NCI-H2107 treated with DMSO at 0.1 percent for 48 hours (cell line): ENCODE measurements around the gene PLSCR1.
"Not testable (repeated sequence)": the region's sequence is repeated elsewhere in the genome, so short reads cannot be mapped to it uniquely, and the experiment has no call there.

Experiments used
- DNase-seq: peaks from one replicate; lab custom pipeline; 2025; ENCODE audit not compliant: unreplicated experiment; lab: John Stamatoyannopoulos, UW

PLSCR1 gene

DNA sequence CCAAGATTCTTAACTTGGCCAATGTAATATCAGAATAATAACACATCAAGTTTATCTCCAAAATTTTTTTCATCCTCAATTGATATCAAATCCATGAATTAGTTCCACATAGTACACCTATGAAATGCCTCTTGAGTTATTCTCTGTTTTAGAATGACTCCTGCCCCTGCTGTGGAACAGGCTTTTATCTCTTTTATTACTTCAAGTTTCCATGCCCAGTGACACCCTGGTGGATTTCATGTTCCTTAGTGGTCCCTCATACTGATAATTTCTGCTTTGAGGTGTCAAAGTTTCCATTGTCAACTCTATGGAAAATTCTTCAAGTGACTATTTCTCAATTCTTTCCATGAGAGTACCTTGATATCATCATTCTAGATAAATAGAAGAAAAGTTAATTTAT, 24.6 kb downstream of the PLSCR1 start:
- DNase-seq = no peak

DNA sequence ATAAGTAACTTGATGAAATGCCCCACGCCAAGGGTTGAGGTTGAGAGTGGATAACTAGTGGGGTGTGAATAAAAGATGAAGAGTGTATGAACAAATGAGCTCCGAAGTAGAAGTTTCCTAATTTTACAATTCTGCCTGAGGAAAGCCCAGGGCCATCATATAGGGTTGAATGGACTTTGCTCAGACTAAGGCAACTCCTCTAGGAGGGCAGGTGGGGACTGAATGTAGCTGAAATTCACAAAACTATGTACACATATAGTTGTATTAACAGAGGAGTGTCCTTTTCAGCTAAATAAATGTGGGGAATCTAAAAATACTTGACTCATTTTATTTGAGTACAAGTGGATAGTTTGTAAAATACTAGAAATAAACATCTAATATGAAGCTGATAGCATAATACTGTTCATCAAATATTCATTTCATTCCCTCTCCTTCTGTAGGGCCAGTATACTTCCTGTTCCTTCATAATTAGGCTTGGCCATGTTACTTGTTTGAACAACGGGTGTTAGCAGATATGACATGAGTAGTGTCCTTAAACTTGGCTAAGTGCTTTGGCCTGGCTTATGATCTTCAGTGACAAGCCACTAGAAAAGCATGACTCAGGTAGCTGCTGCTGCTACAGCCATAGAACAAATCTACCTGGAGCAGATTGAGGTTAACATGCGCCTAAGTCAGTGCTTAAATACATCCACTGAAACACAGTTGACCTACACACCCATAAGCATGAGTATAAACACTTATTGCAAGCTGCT, 26.5 kb downstream of the PLSCR1 start:
- no peak for DNase-seq

DNA sequence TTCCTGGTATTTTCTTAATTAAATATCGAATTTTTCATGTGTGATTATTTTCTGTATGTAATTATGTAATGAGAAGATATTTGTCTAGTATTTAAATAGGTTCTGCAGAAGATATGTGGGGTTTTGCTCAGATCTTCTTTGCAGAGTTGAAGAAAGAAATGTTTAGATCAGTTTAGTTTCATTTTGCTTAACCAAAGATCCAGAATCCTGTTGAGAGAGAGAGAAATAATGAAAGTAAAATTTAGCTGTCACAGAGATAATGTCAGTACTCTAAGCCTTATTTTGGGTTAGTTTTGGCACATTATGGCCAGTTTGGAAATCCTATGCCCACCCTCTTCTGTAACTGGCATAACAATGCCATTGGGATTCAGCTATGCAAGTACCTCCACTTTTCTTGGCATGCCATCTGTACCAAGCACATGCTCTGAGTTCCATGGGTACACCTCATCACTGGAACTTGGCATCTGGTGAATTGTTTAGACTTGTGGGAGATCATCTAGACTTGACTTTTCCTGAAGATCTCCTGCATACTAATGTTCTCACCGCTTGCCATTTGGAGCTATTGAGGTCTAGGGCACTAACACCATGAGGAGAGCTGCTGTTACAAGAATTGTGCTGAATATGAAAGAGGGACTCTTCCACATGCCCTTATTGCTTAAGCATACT, 30.9 kb downstream of the PLSCR1 start:
- DNase-seq = no peak

DNA sequence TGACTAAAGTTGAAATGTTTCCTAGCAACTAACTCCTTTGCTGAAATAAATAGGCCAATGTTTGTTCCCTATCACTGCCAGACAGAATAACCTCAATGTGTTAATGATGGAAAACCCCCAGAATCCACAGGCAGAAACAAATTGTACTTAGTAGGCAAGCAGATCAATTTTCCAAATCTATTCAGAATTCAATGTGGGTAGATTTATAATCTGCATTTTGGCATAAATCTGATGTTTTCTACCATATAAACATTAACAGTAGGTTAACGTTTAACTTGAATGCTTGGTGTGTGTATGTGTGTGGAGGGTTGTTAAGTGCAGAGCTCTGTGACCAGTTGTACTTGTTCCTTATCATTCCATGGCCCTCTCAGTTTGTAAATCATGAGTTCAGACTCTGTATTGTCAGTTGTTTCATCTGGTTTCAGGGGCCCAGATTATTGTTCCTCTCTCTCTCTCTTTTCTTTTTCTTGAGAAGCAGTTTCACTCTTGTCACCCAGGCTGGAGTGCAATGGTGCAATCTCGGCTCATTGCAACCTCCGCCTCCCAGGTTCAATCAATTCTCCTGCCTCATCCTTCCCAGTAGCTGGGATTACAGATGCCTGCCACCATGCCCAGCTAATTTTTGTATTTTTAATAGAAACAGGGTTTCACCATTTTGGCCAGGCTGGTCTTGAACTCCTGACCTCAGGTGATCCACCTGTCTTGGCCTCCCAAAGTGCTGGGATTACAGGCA, 32.8 kb downstream of the PLSCR1 start:
- DNase-seq = no peak

- no peak for DNase-seq
These were observed 36.9 kb downstream of the PLSCR1 start for GRCh38 chr3:146507331-146508120.

DNA sequence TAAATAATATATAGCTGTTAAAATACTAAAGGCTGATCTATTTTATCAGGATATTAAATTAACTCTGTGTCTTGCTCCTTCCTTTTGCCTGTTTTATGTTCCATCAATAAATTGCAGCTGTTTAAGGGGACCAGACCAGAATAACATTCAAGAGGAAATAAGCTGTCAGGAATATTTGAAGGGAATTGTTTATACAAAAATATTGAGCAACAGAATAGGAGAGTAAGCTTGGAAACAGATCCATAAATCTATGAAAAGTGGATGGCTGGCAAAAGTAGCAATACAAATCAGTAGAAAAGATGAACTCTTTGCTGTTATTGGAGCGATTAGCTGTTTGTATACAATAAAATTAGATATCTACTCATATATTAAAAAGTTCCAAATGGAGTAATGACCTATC, 38.9 kb downstream of the PLSCR1 start:
- no peak for DNase-seq

GRCh38 chr3:146504498-146505197, 39.8 kb downstream of the PLSCR1 start:
- DNase-seq = no peak

GRCh38 chr3:146503461-146504202, 40.8 kb downstream of the PLSCR1 start:
- peak; percentile 64 for DNase-seq

- DNase-seq = no peak
These were observed 41.4 kb downstream of the PLSCR1 start for GRCh38 chr3:146502887-146503460.

GRCh38 chr3:146501752-146502151, 42.7 kb downstream of the PLSCR1 start:
- DNase-seq = no peak

DNA sequence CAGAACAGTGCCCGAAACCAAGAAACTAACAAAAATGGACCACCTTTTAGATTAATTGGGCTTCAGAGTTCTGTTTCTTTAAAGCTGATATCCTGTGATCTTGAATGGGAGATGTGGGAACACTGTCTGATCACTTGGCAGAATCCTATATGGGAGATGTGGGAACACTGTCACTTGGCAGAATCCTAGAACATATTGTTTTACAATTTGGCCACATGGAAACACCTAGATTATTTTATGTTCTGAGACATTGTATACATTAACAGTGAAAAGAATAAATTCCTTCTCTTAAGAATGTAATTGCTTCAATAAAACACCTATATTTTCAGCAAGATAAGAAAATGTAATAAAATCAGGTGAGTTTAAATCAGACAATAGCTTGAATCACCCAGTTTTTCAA, 44.7 kb downstream of the PLSCR1 start:
- DNase-seq = no peak

DNA sequence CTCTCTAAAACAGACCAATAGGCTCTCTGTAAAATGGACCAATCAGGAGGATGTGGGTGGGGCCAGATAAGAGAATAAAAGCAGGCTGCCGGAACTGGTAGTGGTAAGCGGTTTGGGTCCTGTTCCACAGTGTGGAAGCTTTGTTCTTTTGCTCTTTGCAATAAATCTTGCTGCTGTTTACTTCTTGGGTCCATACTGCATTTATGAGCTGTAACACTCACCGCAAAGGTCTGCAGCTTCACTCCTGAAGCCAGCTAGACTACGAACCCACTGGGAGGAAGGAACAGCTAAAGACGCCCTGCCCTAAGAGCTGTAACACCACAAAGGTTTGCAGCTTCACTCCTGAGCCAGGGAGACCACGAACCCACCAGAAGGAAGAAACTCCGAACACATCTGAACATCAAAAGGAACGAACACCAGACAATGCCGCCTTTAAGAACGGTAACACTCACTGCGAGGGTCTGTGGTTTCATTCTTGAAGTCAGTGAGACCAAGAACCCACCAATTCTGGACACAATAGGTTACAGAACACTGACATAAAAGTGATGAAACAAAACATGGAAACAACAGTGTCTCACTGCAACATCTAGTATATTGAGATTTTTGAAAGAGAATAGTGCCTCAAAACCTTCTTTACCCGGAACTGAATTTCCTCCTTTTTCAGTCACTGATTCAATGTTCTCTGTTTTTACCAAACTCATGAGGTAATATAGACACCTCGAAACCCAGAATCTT, 46.2 kb downstream of the PLSCR1 start:
- no peak for DNase-seq

DNA sequence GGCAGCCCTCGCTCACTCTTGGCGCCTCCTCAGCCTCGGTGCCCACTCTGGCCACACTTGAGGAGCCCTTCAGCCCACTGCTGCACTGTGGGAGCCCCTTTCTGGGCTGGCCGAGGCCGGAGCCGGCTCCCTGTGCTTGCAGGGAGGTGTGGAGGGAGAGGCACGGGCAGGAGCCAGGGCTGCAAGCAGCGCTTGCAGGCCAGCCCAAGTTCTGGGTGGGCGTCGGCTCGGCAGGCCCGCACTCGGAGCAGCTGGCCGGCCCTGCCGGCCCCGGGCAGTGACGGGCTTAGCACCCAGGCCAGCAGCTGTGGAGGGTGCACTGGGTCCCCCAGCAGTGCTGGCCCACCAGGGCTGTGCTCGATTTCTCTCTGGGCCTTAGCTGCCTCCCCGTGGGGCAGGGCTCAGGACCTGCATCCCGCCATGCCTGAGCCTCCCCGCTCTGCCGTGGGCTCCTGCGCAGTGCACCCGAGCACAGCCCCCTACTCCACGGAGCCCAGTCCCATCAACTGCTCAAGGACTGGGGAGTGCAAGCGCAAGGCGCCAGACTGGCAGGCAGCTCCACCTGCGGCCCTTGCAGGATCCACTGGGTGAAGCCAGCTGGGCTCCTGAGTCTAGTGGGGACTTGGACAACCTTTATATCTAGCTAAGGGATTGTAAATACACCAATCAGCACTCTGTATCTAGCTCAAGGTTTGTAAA, 47.1 kb downstream of the PLSCR1 start:
- not testable (repeated sequence) for DNase-seq

DNA sequence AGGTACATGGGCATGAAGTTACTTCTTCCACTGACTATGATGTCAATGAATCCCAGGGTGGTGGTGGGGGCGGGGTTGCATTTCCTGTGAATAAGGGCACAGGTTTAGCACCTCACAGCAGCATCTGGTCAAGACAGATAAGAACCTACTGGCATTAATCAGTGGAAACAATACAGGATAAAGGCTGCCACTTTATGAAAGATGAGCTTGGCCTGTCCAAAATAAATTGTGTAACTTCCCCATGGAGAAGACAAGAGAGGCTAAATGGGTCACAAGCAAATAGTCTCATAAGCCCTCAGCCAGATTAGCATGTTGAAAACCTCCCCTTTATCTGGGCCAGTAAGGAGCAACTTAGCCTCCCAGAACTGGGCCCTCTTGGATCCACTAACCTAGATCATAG, 47.7 kb downstream of the PLSCR1 start:
- DNase-seq = no peak

GRCh38 chr3:146496251-146496650, 48.2 kb downstream of the PLSCR1 start:
- no peak for DNase-seq

- no peak for DNase-seq
These were observed 50.6 kb downstream of the PLSCR1 start for GRCh38 chr3:146493761-146494160.

GRCh38 chr3:146493221-146493620, 51.2 kb downstream of the PLSCR1 start:
- DNase-seq = no peak

DNA sequence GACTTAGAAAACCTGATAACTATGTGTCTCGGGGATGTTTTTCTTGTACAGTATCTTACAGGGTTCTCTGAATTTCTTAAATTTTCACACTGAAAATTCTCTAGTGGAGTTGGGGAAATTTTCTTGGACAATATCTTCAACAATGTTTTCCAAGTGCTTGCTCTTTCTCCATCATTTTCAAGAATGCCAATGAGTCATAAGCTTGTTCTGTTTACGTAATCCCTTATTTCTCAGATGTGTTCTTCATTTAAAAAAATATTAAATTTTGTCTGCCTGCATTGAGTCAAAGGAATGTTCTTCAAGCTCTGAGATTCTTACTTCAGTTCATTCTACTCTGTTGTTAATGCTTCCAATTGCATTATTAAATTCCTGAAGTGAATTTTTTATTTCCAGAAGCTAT, 53.1 kb downstream of the PLSCR1 start:
- DNase-seq = no peak
